SKM-1 treated with dmso at 0.1 percent for 144 hours (cell line): ENCODE results near the gene ATP5ME.
A peak's percentile ranks its signal among the peaks of the same experiment; 100 is the strongest.
"Not testable (repeated sequence)": the region's sequence is repeated elsewhere in the genome, so short reads cannot be mapped to it uniquely, and the experiment has no call there.

ENCODE experiments used
- DNase-seq: peaks from one replicate; lab custom pipeline; 2025; ENCODE audit not compliant: unreplicated experiment; lab: John Stamatoyannopoulos, UW

The ATP5ME gene

GRCh38 chr4:705278-706082 is 31.4 kb upstream of the ATP5ME start, which contains the start of gene PCGF3:
Gene PCGF3 (plus strand): TSS chr4:705832. CDS start chr4:733681, 27,849 bp downstream.
- peak; percentile 96 for DNase-seq

DNA sequence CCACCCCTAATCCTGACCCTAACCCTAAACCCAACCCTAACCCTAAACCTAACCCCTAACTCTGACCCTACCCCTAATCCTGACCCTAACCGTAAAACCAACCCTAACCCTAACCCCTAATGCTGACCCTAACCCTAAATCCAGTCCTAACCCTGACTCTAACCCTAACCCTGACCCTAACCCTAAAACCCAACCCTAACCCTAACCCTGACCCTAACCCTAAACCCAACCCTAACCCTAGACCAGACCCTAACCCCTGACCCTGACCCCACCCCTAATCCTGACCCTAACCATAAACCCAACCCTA is 30.8 kb upstream of the ATP5ME start:
- no peak for DNase-seq

- no peak for DNase-seq
Observed at GRCh38 chr4:704198-704891, 30.3 kb upstream of the ATP5ME start.

GRCh38 chr4:703336-704197 is 29.5 kb upstream of the ATP5ME start:
- DNase-seq: no peak

DNA sequence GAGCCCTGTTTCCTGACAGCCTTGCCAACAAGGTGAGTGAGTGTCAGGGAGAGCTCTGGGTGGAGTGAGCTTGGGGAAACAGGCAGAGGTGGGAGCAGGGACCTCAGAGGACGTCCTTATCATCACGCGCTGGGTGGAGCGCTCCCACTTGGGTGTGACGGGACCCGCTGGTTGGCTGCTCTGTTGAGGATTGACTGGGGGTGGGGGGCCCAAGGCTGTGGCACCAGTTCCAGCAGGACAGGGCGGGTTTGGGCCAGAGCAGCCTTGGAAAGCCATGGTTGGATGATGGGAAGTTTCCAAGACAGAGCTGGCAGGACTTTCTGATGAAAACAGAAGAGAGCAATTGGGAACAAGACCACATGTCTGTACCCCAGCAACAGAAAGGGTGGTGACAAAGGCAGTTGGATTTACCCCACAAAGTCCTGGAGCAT is 28.6 kb upstream of the ATP5ME start:
- no peak for DNase-seq

- no peak for DNase-seq
Observed at GRCh38 chr4:700587-701264, 26.6 kb upstream of the ATP5ME start.

- no peak for DNase-seq
Observed at GRCh38 chr4:699816-700580, 25.9 kb upstream of the ATP5ME start.

DNA sequence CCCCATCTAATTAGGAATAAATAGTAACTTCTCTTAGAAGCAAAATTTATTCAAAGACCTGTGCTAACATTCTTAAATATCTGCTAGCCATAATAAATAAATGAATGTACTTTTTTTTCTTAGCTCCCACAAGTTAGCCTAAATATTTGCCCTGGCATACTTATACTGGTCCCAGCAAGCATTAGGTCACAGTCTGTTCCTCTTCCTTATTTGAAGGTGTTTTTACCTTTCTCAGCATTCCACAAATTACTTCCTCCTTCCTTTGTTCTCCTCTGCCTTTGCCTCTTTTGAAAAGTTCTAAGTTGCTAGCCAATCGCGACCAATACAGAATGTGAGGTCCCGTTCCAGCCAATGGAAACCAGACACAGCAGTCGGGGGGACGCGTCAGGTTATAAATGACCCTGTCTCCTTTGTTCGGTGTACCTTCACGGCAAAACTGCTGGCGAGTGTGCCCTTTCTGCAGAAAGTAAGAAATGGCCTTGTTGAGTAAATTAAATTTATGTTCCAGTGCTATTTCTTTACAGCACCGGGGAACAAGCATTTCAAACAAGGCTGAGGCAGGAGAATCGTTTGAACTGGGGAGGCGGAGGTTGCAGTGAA is 20.4 kb upstream of the ATP5ME start:
- not testable (repeated sequence) for DNase-seq

- DNase-seq: no peak
Observed at GRCh38 chr4:692771-693554, 18.9 kb upstream of the ATP5ME start.

DNA sequence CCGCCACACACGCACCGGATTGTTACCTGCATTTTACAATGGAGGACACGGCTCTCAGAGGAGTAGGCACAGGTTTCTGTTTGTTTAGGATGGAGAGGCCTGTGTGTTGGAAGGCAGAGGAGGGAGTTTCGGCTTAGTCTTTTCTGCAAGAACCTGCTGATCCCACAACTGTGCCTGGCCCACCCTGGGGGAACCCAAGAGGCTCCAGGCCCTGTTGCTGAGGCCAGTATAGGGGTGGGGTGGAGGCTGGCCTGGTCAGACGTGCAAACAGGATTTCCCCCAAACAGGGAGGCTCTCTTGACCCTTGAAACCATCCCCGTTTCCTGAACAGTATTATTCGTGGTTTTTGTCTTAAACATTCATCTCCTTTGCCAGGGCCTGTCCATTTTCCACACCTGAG is 15.6 kb upstream of the ATP5ME start:
- no peak for DNase-seq

- no peak for DNase-seq
Observed at GRCh38 chr4:688854-689681, 15.0 kb upstream of the ATP5ME start, which contains the start of gene SLC49A3. Gene SLC49A3 (minus strand): TSS chr4:689151. CDS start chr4:689127, 24 bp downstream.

GRCh38 chr4:687971-688853 is 14.1 kb upstream of the ATP5ME start:
- no peak for DNase-seq

- peak; percentile 93 for DNase-seq
Observed at GRCh38 chr4:687048-687970, 13.2 kb upstream of the ATP5ME start.

GRCh38 chr4:686413-687040 is 12.5 kb upstream of the ATP5ME start:
- DNase-seq: no peak

DNA sequence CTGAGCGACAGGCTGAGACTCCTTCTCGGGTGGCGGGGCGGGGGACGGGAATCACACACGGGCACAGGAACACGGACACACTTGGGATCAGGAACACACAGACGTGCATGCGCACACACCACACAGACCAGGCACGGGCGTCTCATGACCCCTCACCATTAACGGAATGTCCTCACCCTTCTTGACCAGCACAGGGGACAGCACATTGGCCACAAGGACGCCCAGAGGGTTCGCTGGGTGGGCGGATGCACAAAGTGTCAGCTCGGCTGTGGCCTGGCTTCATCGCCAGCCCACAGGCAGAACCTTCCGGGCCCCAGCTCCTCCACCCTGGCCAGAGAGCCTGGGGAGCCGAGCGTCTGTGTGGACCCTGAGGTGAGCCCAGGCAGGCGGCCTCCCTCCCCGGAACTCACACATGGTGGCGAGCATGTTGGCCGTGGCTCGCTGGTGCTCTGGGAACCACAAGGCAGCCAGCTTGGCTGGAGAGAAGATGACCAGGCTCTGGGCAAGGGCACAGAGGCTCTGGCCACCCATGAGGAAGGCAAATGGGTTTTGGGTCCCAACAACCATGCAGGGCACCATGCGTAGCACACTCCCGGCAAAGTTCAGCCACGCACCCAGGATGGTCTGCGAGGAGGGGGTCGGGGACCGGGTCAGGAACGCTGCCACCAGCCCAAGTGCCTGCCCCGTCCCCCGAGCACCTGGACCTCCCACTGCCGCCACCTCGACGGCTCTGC is 11.8 kb upstream of the ATP5ME start:
- no peak for DNase-seq
